MM.1S (cell line): ENCODE data around the gene LRRTM2.

Experiments used
- EZH2 ChIP-seq: fragments of 300-600 bp; sonication (generic); optimal IDR thresholded peaks from 2 replicates; pipeline ENCODE3; 2017; ENCODE audit warnings: low read depth, mild to moderate bottlenecking, antibody characterized with exemption, low read length, mixed read lengths
- EZH2phosphoT487 ChIP-seq: fragments of 300-600 bp; sonication (generic); IDR thresholded peaks from 2 replicates; pipeline ENCODE4 v1.6.1; 2018; ENCODE audit warnings: antibody characterized with exemption, low read length
- TF ChIP-seq, protein P1 (sequence below): fragments of 300-600 bp; sonication (generic); IDR thresholded peaks from 2 replicates; pipeline ENCODE4 v1.5.1; 2016; ENCODE audit warnings: antibody characterized with exemption, low read length, mixed read lengths

DNA sequence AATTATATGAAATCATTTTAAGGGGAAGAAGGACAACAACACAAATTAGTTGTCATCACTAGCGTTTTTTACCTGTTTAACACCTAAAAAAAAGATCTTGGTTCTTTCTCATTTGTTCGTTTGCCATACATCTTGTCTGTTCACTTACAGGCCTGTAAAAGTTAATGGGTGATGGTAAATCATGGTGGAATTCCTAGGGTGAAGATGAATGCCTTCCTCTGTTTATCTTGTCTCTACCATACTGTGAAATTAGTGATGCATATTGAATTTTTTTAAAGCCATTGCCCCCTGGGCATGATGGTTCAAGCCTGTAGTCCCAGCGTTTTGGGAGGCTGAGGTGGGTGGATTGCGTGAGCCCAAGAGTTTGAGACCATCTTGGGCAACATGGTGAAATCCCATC, 46.6 kb downstream of the LRRTM2 start:
- TF ChIP-seq, protein P1, sequence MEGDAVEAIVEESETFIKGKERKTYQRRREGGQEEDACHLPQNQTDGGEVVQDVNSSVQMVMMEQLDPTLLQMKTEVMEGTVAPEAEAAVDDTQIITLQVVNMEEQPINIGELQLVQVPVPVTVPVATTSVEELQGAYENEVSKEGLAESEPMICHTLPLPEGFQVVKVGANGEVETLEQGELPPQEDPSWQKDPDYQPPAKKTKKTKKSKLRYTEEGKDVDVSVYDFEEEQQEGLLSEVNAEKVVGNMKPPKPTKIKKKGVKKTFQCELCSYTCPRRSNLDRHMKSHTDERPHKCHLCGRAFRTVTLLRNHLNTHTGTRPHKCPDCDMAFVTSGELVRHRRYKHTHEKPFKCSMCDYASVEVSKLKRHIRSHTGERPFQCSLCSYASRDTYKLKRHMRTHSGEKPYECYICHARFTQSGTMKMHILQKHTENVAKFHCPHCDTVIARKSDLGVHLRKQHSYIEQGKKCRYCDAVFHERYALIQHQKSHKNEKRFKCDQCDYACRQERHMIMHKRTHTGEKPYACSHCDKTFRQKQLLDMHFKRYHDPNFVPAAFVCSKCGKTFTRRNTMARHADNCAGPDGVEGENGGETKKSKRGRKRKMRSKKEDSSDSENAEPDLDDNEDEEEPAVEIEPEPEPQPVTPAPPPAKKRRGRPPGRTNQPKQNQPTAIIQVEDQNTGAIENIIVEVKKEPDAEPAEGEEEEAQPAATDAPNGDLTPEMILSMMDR: no peak
- TF ChIP-seq EZH2: no peak
- no peak for TF ChIP-seq EZH2phosphoT487
